Measurements from ENCODE around the gene HRH2.

DNA sequence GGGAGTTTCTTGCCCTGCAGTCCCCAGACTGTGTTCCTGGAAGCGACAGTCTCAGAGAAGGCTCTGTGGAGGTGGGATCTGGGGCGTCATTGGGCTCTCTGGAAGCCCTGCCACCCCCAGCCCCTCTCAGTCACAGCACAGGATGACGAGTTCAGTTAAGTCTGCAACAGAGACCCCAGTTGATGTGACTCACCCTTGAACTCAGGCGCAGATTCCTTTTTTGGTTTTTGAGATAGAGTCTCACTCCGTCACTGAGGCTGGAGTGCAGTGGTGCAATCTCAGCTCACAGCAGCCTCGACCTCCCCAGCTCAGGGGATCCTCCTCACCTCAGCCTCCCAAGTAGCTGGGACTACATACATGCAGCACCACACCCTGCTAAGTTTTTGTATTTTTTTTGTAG is 8.3 kb downstream of the HRH2 start:
- no peak for TF ChIP-seq GATA2 (IDR thresholded peaks at IDR 0.05; ENCODE audit: low read depth, low read length)
- no peak for TF ChIP-seq GATA3 (IDR thresholded peaks at IDR 0.05; ENCODE audit: low read depth, low read length)
